Superior temporal gyrus (tissue), 1 donor: Measurements from ENCODE around the gene SYTL5.

Source experiments
- DNase-seq: peaks from one replicate; pipeline ENCODE4 v3.0.0-alpha.2; 2016; ENCODE audit errors: extremely low spot score

SYTL5 gene

GRCh38 chrX:38089173-38089982 is 83.0 kb downstream of the SYTL5 start:
- DNase-seq = no peak

DNA sequence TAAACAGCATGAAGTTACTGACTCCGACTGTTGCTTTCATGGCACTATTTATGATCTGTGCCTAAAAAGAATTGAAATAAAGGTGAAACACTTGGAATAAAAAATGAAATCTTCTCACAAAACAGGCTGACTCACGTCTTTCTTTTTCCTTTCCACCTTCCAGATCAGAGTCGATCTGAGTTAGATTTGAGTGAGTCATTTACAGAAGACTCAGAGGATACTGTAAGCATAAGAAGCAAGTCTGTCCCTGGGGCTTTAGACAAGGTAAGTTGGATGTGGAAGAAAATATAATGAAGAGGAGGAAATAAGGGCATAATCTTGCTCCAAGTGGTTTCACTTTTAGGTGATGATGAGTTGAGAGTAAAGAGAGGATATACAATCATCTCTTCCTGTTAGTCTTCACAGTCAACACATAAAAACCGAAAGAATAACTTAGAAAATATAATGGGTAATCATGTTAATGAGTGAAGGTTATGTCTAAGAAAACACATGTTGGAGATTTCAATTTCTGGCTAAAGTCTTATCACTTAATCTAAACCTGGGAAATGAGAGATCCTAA is 89.7 kb downstream of the SYTL5 start:
- no peak for DNase-seq

DNA sequence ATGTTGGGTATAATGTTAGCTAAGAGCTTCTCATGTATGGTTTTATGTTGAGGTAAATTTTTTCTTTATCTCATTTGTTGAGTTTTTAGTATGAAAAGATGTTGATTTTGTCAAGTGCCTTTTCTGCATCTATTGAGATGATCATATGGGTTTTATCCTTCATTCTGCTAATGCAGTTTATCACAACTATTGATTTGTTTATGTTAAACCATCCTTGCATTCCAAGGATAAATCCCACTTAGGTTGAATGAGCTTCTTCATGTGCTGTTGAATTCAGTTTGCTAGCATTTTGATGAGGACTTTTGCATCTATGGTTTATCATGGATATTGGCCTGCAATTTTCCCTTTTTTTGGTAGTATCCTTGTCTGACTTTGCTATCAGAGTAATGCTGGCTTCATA is 93.3 kb downstream of the SYTL5 start:
- DNase-seq = no peak

- no peak for DNase-seq
Measured at GRCh38 chrX:38102240-38102639, 95.9 kb downstream of the SYTL5 start.

- no peak for DNase-seq
Measured at GRCh38 chrX:38102875-38103274, 96.5 kb downstream of the SYTL5 start.

- DNase-seq = no peak
Measured at GRCh38 chrX:38103857-38104812, 97.8 kb downstream of the SYTL5 start.

DNA sequence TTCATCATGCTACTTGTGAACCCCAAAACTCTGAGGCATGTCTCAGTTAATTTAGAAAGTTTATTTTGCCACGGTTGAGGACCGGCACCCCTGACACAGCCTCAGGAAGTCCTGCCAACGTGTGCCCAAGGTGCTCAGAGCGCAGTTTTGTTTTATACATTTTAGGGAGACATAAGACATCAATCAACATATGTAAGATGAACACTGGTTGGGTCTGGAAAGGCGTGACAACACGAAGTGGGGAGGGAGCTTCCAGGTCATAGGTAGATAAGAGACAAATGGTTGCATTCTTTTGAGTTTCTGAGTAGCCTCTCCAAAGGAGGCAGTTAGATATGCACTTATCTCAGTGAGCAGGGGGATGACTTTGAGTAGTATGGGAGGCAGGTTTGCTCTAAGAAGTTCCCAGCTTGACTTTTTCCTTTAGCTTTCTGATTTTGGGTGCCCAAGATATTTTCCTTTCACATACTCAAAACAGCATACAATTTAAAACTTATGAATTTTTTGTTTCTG is 98.9 kb downstream of the SYTL5 start:
- DNase-seq = no peak

DNA sequence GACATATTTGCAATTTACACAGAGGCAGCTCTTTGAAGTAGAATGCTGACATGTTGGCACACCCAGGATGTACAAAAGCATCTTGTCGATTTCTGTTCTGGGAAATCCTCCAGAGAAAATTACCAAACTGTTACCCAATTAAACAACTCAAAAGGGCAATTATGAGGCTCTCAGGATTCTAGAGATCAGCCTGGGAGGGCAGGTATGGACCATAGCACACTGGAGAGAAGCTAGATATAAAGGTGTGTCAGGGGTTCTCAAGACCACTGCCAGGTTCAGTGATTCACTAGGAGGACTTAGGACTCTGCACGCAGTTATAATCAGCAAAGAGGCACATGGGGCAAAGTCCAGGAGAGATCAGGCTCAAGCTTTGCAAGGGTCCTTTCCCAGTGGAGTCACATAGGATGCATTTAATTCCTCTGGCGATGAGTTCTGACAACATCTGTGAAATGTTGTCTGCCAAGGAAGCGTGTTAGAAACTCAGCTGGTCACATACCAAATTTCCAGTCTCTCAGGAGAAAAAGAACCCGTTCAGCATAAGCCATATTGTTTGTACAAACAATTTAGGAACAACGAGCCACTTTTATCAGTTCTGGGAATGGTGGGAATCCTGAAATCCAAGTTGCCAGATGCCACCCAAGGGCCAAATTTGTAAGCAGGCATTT is 100.8 kb downstream of the SYTL5 start:
- no peak for DNase-seq

GRCh38 chrX:38108364-38108763 is 102.0 kb downstream of the SYTL5 start:
- DNase-seq = no peak

DNA sequence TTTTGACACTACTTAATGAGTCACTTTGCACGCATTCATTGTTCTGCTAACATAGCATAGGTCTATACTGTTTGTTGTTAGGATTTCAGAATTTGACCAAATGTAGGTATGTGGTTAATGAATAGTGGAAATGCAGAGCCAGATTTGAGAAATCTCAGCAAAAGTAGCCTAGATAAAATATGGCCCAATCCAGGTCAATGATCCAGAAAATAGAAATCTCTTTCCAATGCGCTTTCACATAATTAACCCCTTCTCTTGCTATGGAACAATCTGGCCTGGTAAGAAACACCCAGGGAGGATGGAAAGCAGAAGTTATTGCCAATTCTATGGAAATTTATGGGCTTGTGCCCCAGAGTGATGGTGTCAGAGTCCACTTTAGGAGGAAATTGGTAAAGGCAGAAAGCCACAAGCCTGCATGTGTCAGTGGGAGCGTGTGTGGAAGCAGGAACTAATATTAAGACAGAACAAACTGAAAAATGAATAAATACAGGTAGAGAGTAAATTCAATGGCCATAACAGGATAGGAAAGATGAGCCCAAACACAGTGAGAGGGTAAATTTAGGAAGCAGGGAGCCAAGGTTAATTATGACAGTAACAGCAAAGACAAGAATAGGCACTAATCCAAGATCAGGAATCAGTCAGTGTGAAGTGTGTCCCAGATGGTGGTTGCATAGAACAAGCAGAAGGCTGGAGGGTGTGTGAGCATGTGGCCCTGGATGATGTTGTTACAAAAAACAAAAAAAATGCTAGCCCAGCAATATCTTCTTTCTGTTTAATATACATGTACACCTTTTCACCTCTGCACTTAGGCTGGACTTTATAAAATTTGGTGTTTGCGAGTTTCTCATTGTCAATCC is 102.9 kb downstream of the SYTL5 start:
- DNase-seq = no peak

DNA sequence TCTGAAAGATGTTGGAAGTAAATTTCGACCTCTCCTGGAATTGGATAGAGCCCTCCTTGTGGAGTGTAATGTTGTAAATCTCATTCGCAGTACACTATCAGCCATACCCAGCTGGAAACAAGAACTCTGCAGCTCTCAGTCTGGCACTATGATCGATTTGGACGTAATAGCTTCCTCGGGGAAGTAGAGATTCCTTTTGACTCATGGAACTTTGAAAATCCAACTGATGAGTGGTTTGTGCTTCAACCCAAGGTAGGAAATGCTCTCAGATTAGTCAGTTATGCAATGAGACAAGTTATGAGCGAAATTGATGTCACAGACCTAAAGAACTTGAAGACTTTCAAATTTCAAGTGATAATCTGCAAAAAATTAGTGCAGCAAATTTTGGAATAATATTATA is 103.9 kb downstream of the SYTL5 start:
- DNase-seq = no peak

DNA sequence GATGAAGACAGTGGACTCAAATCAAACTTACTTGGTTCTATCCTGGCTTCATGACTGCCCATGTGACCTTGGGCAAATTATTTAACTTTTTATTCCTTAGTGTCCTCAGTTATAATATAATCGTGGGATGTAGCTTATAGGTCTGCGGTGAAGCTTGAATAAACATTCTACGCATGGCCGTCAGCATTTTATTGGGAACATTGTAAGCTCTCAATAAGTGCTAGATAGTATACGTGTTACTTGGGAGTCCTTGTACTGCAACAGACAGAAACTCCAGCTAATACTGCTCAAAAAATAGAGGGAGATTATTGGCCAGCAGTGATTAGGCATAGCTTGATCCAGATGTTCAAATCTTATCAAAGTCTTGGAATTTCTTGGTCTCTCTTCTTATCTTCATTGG is 104.8 kb downstream of the SYTL5 start:
- no peak for DNase-seq

DNA sequence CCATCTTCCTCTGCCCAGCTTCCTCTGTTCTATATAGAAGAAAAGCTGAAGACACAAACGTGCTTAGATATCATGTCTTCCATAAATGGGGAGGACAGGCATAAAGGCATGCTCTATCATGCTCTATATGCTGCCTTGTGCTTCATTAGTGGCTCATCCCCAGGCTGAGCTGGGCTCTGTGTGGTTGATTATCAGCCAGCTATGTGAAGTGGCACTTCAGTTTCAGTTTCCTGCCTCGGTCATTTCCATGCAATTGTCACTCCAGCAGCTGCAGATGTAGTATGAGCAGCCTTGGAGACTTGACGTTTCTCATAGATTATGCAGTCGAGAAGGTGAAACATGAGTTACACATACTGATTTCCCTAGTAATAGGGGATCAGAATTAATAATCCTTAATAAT is 106.2 kb downstream of the SYTL5 start:
- no peak for DNase-seq

GRCh38 chrX:38116706-38117105 is 110.4 kb downstream of the SYTL5 start:
- no peak for DNase-seq

DNA sequence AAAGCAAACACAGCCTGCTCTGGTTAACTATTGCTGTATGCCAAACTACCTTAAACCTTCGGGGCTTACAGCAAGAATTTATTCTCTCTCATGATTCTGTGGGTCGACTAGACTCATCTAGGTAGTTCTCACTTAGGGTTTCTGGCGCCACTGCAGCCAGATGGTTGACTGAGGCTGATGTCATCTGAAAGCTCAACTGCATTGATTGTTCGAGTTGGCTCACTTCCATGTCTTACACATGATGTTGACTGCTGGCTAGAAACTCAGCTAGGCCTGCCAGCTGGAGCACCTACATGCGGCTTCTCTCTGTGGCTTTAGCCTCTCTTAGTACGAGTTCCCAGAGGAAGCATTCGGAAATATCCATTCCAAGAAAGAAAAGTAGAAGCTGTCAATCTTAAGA is 111.1 kb downstream of the SYTL5 start:
- no peak for DNase-seq

GRCh38 chrX:38124000-38124399 is 117.6 kb downstream of the SYTL5 start:
- no peak for DNase-seq

DNA sequence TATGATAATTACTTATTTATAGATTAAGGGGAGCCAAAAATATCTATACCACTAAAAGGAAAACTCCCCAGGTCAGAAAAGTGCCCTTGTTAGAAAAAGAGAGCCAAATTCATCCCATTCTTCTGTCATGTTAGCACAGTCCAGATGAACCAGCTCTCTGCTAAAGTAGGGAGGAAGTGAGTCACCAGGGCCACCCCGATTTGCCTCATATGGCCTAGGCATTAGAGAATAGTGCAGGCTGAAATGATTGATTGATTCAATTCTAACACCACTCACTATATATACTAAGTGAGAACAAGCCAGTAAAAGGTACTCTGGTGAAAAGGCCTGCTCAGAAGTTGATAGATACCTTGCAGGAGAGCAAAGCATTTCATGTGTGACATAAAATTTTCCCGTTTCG is 119.8 kb downstream of the SYTL5 start:
- no peak for DNase-seq

GRCh38 chrX:38127961-38128360 is 121.6 kb downstream of the SYTL5 start:
- no peak for DNase-seq

DNA sequence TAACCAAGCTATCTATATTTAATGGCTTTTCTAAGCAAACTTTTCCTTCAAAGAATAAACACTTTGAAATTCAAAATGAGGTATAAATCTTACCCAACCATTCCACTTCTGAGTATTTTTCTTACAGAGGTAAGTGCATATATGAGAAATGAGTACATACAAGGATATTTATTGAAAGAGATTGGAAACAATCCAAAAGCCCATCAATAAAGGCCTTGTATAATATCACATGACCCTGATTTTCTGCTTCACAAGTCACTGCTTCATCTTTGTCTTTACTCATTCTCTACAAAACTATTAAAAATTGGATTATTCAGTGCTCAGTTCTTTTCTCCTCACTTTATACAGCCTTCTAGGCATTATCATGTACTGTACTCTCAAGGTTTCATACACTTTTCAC is 123.0 kb downstream of the SYTL5 start:
- DNase-seq = no peak

GRCh38 chrX:38138157-38138891 is 132.0 kb downstream of the SYTL5 start:
- no peak for DNase-seq
